BJ (cell line): ENCODE data around the gene PIGW. TPM values are rescaled to one million over a fixed set of nuclear protein-coding genes. Genes with fewer than 3 reads are reported as not detected.

Experiments used
- CTCF ChIA-PET: fragments of 350-600 bp; formaldehyde crosslinking; extraction: SDS; loops from one replicate; lab custom pipeline; 2021; ENCODE audit warnings: antibody characterized with exemption, inconsistent platforms; lab: Yijun Ruan, JAX
- POLR2A ChIA-PET: fragments of 300-600 bp; sonication (Branson Sonifier 250); formaldehyde crosslinking; extraction: SDS; loops from one replicate; lab custom pipeline; 2021; ENCODE audit warnings: antibody characterized with exemption; lab: Charles Lee
- DNase-seq: peaks from one replicate; pipeline ENCODE4 v3.0.0-alpha.2; 2011; ENCODE audit warnings: low read depth
- H3K27me3 ChIP-seq: 2 replicates; pipeline ENCODE4 v1.6.0; 2011; ENCODE audit warnings: low read length; ENCODE audit not compliant: control insufficient read depth, insufficient read depth
- H3K36me3 ChIP-seq: 2 replicates; pipeline ENCODE4 v1.5.1; 2011; ENCODE audit warnings: low read length; ENCODE audit not compliant: control insufficient read depth, insufficient read depth
- H3K4me3 ChIP-seq: 2 replicates; pipeline ENCODE4 v1.5.1; 2011; ENCODE audit warnings: low read depth, mild to moderate bottlenecking, control low read depth, low read length
- CTCF ChIP-seq: IDR thresholded peaks from 2 replicates; pipeline ENCODE4 v1.5.1; 2011; ENCODE audit warnings: low read depth, mild to moderate bottlenecking, control low read depth, inconsistent platforms, low read length, moderate library complexity; ENCODE audit not compliant: insufficient read depth
- polyA plus RNA-seq: library from polyadenylated mRNA; depleted of rRNA; stranded (reverse); fragments of >200 nt; gene quantifications from 2 replicates; pipeline ENCODE4 v1.2.3, GENCODE V29; 2011

The PIGW gene
- polyA plus RNA-seq, 1 experiment = 3.0 TPM

- H3K36me3 ChIP-seq = peaks cover 18% of the 10 kb centered on the region
- no peak for TF ChIP-seq CTCF
- POLR2A ChIA-PET = no interaction called here
- DNase-seq = no peak
- no peak overlapping the region for H3K4me3 ChIP-seq
- no peaks in the 10 kb centered on the region for H3K27me3 ChIP-seq
- CTCF ChIA-PET = interaction anchor here (0.6 kb wide), 2 partner anchors 17 to 1014 kb away, joined by 3 read pairs; no protein-coding TSS in a partner anchor
These were observed 18.9 kb upstream of the PIGW start for GRCh38 chr17:36515837-36516236.

GRCh38 chr17:36523113-36523512, 11.7 kb upstream of the PIGW start:
- H3K27me3 ChIP-seq = no peaks in the 10 kb centered on the region
- H3K4me3 ChIP-seq = no peak overlapping the region
- POLR2A ChIA-PET = interaction anchor here (0.6 kb wide), 1 partner anchor 494 kb away, joined by 3 read pairs; no protein-coding TSS in a partner anchor
- CTCF ChIA-PET = no interaction called here
- no peak for DNase-seq
- peaks cover 15% of the 10 kb centered on the region for H3K36me3 ChIP-seq
- no peak for TF ChIP-seq CTCF

GRCh38 chr17:36524428-36524876, 10.3 kb upstream of the PIGW start:
- DNase-seq = no peak
- POLR2A ChIA-PET = no interaction called here

GRCh38 chr17:36525113-36525512, 9.7 kb upstream of the PIGW start:
- POLR2A ChIA-PET = no interaction called here
- no peaks in the 10 kb centered on the region for H3K27me3 ChIP-seq
- no peak for TF ChIP-seq CTCF
- CTCF ChIA-PET = interaction anchor here (0.8 kb wide), 1 partner anchor 8 kb away, joined by 3 read pairs; no protein-coding TSS in a partner anchor
- peaks cover 15% of the 10 kb centered on the region for H3K36me3 ChIP-seq
- no peak overlapping the region for H3K4me3 ChIP-seq
- DNase-seq = no peak

More at GRCh38 chr17:36524428-36524876, 10.3 kb upstream of the PIGW start:
- no peak for TF ChIP-seq CTCF
- CTCF ChIA-PET = interaction anchor here (0.8 kb wide), 1 partner anchor 9 kb away, joined by 3 read pairs; no protein-coding TSS in a partner anchor
- Histone ChIP-seq H3K4me3 (no peak overlapping the region), H3K36me3 (peaks cover 15% of the 10 kb centered on the region), H3K27me3 (no peaks in the 10 kb centered on the region)

GRCh38 chr17:36525888-36526287, 8.9 kb upstream of the PIGW start:
- DNase-seq = no peak
- Histone ChIP-seq H3K27me3 (no peaks in the 10 kb centered on the region), H3K4me3 (no peak overlapping the region), H3K36me3 (peaks cover 15% of the 10 kb centered on the region)
- CTCF ChIA-PET = no interaction called here
- POLR2A ChIA-PET = no interaction called here
- TF ChIP-seq CTCF = no peak
